ENCODE results near the gene RASA3.

The RASA3 gene

GRCh38 chr13:114049026-114049425 lies 83.4 kb downstream of the RASA3 start:
- peak; percentile 52 to 75 for ATAC-seq

DNA sequence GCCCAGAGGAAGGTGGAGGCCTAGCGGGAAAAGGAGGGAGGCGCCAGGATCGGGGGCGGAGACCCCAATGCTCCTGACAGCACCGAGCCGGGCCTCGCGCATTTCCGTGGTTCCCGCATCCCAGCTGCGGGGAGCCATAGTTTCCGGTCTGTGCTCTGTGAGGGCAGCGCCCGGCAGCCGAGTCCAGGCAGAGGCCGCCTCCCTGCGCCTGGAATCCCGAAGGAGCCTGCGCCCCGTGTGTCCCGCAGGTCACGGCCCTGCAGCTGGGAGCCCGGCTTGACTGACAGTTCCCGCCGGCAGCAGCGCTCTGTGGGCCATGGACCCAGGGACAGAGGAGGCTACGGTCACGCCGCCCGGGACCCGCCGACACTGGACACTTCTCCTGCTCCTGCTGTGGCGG lies 84.0 kb downstream of the RASA3 start:
- no peak for ATAC-seq

- ATAC-seq, result no peak
Observed at GRCh38 chr13:114047358-114047881, 85.0 kb downstream of the RASA3 start.

DNA sequence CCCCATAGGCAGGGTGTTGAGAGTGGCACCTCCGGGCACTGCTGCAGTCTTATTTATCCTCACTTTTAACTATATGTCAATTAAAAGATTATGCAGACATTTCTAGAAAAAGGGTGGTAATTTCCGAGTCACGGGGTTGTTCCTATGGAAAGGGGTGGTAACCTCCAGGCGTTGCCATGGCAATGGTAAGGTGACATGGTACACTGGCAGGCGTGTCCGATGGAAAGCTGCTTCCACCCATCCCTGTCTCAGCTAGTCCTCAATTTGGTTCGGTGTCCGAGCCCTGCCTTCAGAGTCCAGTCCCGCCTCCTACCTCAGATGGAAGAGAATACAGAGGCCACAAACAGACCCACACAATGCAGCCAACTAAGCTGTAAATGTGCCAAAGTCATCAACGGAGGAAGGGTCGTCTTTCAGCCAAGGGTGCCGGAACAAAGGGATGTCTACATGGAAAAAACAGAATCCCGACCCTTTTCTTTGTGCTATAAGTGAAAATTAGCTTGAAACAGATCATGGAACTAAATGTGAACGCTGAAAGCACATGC lies 85.9 kb downstream of the RASA3 start:
- ATAC-seq, result no peak

GRCh38 chr13:114045113-114045735 lies 87.2 kb downstream of the RASA3 start:
- ATAC-seq, result no peak

DNA sequence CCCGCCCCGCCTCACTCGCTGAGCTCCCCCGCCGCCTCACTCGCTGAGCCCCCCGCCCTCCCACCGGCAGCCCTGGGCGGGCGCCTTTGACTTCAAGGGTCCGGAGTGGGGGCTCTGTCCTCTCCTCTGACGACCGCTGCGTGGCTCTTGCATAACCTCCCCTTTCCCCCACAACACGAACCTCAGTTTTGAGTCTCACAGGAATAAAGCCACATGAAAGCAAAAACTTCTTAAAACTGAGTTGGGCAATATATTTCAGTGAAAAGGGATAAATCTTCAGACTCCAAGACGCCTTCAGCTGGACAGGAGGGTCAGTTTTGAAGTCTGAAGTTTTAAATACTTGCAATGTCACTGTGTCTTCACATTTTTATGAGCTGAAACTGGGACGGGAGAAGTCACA lies 87.9 kb downstream of the RASA3 start:
- no peak for ATAC-seq

GRCh38 chr13:114043421-114044053 lies 88.9 kb downstream of the RASA3 start:
- ATAC-seq, result no peak

- ATAC-seq, result no peak
Observed at GRCh38 chr13:114042066-114042815, 90.2 kb downstream of the RASA3 start.

DNA sequence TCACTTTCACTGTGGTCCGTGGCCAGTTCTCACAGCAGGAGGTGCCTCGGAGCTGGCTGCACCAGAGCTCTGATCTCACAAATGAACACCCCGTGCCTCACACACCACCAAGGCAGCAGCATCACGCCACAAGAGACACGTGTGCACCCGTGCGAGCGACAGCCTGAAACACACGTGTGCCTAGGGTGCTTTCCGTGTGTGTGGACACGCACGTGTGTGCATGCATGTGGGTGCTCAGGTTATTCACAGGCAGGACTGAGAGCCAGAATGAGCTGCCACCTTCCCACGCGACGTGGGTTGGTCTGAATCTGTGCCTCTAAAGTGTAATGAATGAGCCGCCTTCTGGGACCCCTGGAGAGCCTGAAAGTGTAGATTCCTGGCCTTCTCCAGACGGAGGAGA lies 90.9 kb downstream of the RASA3 start:
- no peak for ATAC-seq

GRCh38 chr13:114039471-114040141 lies 92.8 kb downstream of the RASA3 start:
- no peak for ATAC-seq

DNA sequence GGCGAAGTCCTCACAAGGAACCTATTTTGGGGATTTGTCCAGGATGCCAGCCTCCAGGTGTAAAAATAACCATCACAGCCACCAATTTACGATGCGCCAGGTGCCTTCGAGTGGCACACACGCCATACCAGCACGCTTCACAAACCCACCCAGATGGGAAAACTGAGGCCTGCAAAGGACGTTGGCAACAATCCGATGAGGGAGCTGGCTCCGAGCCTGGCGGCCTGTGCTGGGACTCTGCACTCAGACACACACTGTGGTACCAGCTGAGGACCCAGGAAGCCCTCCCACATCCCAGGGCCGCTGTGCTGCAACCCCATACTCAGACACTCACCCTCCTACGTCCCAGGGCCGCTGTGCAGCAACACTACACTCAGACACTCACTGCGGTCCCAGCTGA lies 93.5 kb downstream of the RASA3 start:
- ATAC-seq, result no peak

GRCh38 chr13:114038211-114038613 lies 94.2 kb downstream of the RASA3 start:
- no peak for ATAC-seq

GRCh38 chr13:114037674-114038073 lies 94.7 kb downstream of the RASA3 start:
- no peak for ATAC-seq

- no peak for ATAC-seq
Observed at GRCh38 chr13:114035583-114036531, 96.6 kb downstream of the RASA3 start.

- ATAC-seq, result no peak
Observed at GRCh38 chr13:114035186-114035582, 97.2 kb downstream of the RASA3 start.

DNA sequence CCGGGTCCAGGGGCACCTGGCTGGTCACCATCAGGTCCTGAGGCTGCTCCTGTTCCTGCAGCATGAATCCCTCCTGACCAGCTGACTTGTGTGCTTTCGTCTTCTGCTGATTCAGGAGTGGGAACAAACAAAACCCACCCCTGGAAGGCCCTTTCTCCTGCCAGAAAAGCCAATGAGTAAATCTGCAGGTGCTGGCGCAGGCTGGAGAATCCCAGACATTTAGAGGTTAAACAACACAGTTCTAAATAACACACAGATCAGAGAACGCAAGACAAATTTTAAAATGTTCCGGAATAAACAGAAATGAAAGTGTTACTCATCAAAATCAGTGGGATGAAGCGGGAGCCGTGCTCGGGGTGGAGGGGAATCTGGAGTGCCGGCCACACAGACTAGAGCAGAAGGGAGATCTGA lies 97.9 kb downstream of the RASA3 start:
- ATAC-seq, result no peak

DNA sequence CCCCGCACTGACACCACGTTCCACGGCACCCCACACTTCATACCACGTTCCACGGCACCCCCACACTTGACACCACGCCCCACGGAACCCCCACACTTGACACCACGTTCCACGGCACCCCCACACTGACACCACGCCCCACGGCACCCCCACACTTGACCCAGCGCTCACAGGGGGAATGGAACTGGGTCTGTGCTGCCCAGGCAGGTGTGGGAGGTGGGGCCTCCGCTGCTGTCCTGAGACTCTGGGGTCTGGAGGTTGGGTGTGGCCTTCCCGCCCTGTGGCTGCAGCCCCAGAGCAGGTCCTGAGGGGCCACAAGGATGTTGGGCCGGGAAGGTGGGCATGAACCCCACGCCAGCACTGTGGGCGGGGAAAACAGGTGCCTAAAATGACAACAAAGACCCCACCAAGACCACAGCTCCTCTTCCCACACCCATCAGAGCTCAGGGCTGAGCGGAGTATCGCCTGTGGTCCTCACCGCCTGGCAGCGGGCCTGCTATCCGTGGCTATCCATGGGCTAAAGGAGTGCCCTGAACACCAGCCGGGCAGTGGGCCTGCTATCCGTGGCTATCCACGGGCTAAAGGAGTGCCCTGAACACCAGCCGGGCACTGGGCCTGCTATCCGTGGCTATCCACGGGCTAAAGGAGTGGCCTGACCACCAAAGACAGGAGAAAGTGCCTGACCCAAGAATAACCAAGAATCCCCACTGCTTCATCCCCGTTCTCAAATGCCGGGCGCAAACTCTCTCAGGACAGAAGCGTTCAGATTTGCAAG lies 98.7 kb downstream of the RASA3 start:
- ATAC-seq, result no peak

DNA sequence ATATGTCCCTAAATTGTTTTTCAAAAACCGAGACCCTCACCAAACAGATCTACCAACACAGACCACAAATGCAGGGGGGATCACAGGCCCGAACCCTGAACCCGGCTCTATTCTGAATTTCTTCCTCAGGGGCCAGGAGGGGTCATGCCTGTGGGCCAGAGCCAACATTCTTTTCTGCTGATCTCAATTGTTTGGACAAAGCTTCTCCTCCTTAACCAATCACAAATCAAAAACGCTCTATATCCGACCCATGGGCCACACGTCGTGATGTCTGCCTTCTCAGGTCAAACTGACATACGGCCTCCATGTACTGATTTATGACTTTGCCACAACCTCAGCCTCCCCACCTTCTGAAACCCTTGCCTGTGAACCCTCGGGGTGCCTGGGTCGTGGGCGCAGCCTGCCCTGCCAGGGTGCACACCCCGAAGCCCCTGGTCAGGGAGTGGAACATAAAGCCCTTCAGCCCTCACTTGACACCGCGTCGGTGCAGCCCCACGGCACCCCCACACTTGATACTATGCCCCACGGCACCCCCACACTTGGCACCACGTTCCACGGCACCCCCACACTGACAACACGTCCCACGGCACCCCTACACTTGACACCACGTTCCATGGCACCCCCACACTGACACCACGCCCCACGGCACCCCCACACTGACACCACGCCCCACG lies 100.2 kb downstream of the RASA3 start:
- ATAC-seq, result no peak

DNA sequence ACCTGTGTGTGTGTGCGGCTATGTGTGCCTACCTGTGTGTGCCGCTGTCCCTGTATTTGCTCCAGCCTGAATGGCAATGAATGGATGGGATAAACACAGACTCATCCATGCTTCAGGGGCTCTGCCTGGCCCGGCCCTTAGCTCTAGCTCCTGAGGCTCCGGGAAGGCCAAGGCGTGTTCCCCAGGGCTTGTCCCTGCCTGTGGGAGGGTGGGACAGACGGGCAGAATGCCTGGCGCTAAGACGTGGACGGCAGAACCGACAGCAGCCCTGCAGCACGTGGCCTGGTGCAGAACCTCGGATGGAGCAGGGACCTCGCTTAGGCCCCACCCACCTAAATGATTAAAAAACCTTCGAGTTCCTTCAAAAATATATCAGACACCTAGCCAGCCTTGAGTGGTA lies 100.8 kb downstream of the RASA3 start:
- no peak for ATAC-seq
